ENCODE data around the gene NDUFS6.

The NDUFS6 gene

GRCh38 chr5:1834721-1835429, 33.7 kb downstream of the NDUFS6 start:
- TF ChIP-seq CTCF (conservative IDR thresholded peaks at IDR 0.05), result no peak

DNA sequence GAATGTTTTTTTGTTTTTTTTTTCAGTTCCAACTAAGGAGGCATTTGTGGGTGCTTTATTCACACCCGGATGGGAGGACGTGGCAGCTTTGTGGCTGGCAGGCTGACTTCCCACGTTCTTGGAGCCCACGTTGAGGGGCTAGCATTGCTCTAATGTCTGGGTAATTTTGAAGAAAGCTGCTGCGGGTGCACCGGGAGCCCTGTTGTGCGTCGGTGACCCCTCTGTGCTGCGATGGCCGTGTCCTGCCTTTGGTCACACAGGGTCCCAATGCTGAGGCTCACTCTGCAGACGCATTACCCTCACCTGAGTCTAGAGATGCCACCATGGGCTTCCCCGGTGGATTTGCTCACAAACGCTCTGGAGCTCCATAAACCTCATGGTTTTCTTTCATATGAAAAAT, 34.2 kb downstream of the NDUFS6 start:
- TF ChIP-seq CTCF (conservative IDR thresholded peaks at IDR 0.05), result no peak
- no peak overlapping the region for H3K27ac ChIP-seq

More at GRCh38 chr5:1834721-1835429, 33.7 kb downstream of the NDUFS6 start:
- no peak overlapping the region for H3K27ac ChIP-seq

- no peak overlapping the region for H3K27ac ChIP-seq
- no peak for TF ChIP-seq CTCF (conservative IDR thresholded peaks at IDR 0.05)
Observed at GRCh38 chr5:1836176-1836890, 35.1 kb downstream of the NDUFS6 start.

- TF ChIP-seq CTCF (conservative IDR thresholded peaks at IDR 0.05), result no peak
- H3K27ac ChIP-seq, result no peak overlapping the region
Observed at GRCh38 chr5:1836891-1837880, 36.0 kb downstream of the NDUFS6 start.

GRCh38 chr5:1838013-1838412, 36.8 kb downstream of the NDUFS6 start:
- no peak for TF ChIP-seq CTCF (conservative IDR thresholded peaks at IDR 0.05)
- no peak overlapping the region for H3K27ac ChIP-seq

DNA sequence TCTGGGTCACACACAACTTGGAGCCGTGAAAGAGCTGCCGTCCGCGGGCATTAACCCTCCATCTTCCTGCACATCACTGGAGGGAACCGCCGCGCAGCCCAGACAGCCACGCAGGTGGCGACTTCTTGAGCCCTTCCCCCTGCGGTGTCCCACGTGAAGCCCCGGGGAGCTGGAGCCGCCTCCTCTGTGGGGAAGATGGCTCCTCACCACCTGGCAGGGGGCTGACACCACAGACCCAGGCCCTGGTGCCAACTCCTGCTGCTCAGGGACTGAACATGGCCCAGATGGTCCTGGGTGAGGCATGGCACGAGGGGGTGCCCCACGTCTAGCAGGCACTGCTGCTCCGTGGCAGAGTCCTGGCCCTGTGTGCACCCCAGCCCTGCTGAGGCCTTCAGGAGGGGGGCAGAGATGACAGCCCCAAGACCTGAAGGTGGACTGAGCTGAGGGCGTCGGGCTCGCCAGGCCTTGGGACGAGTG, 38.9 kb downstream of the NDUFS6 start:
- no peak for TF ChIP-seq CTCF (conservative IDR thresholded peaks at IDR 0.05)
- no peak overlapping the region for H3K27ac ChIP-seq

Data from VCaP (cell line).